GM18502 (cell line): Measurements from ENCODE around the gene ST3GAL2.
"Not testable (repeated sequence)": the region's sequence is repeated elsewhere in the genome, so short reads cannot be mapped to it uniquely, and the experiment has no call there.

ENCODE experiments used
- ATAC-seq: cut with Tn5 transposase; IDR thresholded peaks from one replicate; pipeline ENCODE4 v1.9.1; 2021; ENCODE audit warnings: mild to moderate bottlenecking; ENCODE audit not compliant: unreplicated experiment, poor library complexity

ST3GAL2 gene

DNA sequence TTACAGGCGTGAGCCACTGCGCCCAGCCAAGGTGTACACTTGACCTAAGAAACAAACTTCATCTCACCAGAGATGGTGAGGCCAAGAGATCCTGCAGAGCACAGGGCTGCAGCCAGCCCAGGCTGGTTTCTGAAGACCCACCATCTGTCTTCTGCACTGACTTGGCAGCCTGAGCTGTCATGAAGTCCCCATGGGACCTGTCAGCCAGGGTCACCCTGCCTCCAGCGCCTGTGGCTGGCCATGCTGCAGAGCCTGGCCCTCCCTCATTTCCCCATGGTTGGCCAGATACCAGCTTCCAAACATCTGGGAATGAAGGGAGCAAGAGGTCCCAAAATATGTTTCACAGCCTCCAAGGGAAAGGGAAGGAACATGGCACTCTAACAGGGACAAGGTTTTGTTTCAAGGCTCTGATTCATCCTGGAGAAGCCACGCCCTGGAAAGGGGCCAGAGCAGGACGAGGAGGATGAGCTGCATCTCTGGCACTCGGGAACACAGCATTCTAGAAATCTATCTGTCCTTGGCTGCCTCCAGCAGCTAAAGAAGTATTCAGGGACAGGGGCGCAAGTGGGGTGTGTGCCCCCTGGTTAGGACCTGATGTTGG lies 46.9 kb downstream of the ST3GAL2 start:
- no peak for ATAC-seq

DNA sequence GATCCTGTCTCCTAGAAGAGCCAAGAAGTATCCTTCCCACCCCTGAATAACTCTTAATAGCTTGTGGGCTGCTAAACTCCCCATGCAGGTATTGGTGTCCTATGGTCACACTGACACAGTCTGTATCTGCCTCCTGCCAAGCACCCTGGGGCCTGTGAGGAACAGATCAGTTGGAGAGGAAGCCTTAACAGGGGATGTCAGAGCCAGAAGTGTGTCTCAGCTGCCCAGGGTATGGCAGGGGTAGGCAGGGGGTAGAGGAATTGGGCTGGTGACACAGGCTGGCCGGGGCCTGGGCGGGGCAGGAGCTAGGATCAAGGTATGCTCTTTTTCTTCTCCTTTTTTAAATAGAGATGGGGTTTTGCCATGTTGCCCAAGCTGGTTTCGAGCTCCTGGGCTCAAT lies 47.5 kb downstream of the ST3GAL2 start:
- no peak for ATAC-seq

DNA sequence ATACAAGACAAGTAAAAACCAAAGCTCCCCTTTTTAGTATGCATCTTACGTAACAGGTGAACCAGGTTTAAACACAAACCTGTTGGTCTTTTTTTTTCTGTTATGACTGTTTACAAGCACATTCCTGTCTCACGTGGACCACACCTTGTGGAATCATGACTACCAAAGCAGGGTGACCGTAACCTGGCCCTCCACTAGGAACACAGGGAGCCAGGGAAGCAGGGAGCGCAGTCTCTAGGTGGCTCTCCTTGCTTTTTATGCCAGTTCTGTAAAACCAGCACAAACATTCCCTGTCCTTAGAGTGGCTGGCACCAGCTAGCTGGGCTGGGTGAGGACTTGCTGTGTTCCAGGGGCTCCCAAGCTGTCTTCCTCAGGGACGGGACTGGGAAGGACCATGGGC lies 48.1 kb downstream of the ST3GAL2 start:
- ATAC-seq: no peak

DNA sequence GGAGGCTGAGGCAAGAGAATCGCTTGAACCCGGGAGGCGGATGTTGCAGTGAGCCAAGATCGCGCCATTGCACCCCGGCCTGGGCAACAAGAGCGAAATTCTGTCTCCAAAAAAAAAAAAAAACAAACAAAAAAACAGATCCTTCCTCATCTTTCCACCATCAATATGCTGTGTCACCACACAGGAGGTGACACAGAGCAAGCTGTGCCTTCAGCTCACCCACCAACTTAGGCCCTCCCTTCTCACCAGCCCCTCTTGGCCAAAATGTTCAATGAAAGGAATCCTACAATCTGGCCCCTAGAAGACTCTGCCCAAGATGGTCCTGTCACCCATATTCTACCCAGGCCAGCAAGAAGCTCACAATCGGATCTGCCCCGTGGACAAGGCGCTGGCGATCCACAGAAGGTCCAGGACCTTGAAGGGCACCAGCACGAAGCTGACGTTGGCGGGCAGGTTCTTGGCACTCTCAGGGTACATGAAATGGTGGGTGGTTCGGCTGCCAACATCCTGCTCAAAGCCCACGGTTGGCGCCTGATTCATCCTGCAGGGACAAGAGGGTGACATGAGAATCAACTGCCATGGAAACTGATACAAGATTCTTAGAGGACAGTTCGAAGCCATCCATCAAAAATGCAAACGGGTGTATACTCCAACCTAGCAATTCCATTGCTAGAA lies 50.8 kb downstream of the ST3GAL2 start:
- no peak for ATAC-seq

DNA sequence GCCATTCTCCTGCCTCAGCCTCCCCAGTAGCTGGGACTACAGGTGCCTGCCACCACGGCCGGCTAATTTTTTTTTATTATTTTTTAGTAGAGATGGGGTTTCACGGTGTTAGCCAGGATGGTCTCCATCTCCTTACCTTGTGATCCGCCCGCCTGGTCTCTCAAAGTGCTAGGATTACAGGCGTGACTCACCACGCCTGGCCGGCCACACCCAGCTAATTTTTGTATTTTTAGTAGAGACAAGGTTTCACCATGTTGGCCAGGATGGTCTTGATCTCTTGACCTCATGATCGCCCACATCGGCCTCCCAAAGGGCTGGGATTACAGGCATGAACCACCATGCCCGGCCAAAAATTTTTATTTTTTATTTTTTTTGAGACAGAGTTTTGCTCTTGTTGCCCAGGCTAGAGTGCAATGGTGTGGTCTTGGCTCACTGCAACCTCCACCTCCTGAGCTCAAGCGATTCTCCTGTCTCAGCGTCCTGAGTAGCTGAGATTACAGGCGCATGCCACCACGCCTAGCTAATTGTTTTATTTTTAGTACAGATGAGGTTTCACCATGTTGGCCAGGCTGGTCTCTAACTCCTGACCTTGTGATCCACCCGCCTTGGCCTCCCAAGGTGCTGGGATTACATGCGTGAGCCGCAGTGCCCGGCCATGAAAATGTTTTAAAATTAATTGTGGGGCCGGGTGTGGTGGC lies 52.5 kb downstream of the ST3GAL2 start:
- not testable (repeated sequence) for ATAC-seq

DNA sequence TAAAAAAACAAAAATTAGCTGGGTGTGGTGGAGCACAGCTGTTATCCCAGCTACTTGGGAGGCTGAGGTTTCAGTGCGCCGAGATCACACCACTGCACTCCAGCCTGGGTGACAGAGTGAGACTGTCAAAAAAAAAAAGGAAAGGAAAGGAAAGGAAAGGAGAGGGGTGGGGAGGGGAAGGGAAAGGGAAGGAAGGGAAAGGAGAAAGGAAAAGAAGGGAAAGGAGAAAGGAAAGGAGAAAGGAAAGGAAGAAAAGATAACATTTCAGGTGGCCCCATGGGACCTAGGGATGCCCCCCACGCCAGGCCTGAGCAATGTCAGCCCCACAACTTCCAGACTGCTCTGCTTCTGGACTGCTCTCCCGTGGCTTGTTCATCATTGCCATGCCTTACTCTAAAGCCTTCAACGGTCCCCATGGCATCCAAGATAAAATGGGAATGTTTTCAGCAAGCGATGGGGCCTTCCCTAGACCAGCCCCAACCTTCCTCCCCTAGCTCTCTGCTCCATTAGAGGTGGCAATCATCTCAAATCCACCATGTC lies 55.4 kb downstream of the ST3GAL2 start:
- no peak for ATAC-seq

DNA sequence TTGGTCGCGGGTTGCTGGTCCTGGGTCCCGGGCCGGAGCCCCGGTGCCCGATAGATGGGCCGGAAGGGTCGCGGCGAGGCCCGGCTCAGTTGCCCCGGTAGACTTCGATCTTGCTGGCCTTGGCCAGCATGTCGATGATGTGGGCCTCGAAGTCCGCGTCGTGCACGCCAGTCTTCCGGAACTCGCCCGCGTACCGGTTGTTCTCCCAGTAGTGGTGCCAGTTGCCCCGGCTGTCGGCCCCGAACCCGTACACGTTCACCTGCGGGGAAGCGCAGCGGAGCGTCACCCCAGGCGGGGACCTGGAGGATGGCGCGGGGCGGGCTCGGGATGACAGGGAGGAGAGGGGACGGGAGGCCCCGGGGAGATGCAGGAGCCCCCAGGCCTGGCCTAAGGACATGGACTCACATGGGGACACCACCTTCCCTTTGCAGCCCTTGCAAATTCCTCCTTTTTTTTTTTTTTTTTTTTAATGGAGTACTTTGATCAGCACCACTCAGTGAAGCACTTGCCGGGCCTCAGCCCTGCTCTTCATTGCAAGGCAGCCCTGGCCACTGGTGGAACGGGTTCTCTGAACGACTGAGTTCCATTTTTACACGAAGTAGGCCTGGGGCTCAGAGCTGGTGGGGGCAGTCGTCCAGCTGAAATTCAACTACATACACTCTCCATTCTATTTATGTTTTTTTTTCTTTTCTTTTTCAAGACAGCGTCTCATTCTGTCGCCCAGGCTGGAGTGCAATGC lies 57.1 kb downstream of the ST3GAL2 start:
- ATAC-seq: no peak

DNA sequence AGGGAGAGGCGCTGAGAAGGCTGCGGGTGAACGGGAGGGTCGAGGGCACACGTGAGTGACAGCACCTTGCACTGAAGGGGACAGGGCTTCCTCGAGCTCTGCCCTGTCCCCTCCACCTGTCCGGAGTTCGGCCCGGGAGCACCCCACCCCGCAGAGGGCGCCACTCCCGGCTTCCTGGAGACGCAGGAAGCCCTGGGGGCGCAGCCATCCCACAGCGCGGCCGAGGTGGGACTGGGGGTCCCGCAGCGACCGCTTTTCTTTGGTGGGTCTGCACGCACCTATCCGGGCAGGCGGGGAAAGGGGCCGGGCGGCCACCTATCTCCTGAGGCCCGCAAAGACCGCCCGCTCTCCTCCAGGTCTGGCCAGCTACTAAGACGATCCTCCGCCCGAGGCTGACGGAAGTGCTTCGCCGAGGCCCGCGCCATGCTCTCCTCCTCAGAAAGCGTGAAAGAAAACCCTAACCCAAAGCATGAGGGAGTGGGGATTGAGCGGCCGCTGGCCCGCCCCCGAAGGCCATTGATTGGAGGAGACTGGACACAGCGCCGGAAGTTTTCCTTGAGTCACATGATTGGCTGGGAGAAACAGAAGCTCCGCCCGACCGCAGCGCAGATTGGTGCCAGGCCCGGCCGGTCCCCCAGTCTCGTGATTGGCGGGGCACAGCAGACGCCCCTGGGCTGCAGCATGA lies 57.8 kb downstream of the ST3GAL2 start:
- ATAC-seq: peak; percentile 90

DNA sequence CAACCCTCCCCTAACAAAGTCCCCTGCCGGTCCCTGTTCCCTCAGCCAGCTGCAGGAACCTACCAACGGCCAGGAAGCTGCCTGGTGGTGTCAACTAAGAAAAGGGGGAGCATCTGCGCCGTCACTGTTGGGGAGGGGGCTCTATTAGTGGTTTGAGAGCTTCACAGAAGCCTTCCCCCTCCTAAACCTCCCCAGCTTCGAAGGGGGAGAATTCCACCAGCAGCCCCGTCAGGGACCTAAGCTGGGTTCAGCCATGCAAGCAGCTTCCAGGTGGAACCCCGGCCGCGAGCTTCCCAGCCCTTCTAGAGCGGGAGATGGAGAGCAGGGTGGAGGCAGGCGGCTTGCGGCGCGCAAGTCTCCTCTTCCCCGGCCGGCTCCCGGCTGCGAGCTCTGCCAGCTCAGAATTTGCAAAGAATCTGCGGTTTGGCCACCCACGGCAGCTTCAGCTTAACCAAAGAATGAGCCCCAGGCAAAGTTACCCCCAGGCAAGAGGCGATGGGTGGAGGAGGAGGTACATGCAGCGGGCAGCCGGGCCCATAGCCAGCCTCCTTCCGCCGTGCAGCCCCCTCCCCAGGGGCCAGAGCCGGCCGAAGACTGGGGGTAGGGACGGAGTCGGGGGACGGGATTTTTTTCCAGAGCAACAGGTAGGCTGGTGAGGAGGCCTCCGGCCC lies 58.5 kb downstream of the ST3GAL2 start:
- ATAC-seq: peak; percentile 13

DNA sequence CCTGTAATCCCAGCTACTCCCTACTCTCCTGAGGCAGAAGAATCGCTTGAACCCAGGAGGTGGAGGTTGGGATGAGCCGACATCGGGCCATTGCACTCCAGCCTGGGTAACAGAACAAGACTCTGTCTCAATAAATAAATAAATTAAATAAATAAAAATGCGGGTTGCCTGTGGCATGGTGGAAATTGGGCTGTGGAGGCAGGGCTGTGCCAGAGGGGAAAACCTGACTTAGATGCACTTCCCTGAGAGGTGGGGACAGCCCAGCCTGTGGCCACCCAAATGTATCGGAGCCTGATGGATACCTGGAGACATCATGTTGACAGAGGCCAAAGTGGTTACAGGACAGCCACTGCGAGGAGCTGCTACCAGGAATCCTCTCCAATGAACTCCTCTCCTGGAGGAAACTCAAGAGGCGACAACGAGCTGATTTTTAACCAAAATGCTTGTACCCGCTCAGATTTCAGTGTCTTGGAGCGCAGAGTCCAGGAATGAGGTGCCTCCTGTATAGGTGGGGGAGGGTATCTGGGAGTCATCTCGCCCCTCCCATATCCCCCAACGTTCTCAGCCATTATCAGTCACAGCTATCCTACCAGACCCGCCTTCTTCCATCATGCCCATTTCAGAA lies 59.9 kb downstream of the ST3GAL2 start:
- no peak for ATAC-seq

DNA sequence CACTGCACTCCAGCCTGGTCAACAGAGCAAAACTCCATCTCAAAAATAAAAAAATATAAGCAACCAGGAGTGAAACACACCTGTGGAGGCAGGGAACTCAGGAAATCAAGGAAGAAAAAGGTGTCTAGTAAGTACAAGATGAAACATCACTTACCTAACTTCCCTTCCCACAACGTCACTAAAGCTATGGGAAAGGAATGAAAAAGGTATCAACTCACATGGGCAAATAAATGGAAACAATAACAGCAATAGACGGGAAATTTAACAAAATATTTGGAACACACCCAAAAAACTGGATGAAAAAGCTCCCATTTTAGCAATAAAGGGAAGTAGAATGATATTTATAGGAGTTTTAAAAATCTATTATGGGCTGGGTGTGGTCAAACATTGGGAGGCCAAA lies 61.1 kb downstream of the ST3GAL2 start:
- ATAC-seq: no peak

DNA sequence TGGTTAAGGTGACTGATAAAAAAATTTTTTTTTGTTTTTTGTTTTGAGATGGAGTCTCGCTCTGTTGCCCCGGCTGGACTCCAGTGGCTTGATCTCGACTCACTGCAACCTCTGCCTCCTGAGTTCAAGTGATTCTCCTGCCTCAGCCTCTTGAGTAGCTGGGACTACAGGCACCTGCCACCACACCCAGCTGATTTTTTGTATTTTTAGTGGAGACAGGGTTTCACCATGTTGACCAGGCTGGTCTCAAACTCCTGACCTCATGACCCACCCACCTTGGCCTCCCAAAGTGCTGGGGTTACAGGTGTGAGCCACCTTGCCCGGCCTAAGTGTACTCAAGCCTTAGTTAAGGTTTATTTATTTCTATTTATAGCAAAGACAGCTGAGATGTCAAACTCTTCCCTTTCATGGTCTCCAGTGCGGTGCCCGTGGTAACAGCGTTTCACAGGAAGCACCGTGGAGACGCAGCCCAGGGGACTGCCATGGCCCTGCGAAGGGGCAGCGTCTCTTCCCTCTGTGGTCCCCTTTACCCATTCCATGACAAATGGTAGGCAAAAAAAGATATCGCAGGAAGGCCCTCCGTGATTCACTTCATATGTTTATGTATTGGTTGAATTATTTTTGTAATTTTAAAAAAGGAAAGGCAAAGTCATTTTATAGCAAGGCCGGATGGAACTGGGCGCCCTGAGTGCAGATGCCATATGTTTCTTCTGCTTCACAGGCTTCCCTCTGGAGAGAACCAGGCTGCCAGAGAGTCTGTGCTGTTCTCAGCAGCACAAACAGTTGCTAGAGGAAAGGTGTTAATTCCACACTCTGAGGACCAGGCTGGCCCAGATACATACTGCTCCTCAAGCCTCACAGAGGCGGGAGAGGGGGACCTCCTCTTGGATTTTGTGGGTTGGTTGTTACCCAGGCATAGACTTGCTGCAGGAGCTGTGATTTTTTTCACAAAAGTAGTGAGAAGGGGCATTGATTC lies 63.0 kb downstream of the ST3GAL2 start:
- ATAC-seq: no peak

DNA sequence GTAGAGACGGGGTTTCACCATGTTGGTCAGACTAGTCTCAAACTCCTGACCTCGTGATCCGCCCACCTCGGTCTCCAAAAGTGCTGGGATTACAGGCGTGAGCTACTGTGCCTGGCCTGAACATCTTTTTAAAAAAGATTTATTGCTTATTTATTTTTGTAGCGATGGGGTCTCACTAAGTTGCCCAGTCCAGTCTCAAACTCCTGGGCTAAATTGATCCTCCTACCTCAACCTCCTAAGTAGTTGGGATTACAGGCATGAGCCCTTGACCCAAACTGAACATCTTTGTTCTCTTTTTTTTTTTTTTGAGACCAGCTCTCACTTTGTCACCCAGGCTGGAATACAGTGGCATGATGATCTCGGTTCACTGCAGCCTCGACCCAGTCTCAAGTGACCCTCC lies 64.7 kb downstream of the ST3GAL2 start:
- ATAC-seq: no peak

DNA sequence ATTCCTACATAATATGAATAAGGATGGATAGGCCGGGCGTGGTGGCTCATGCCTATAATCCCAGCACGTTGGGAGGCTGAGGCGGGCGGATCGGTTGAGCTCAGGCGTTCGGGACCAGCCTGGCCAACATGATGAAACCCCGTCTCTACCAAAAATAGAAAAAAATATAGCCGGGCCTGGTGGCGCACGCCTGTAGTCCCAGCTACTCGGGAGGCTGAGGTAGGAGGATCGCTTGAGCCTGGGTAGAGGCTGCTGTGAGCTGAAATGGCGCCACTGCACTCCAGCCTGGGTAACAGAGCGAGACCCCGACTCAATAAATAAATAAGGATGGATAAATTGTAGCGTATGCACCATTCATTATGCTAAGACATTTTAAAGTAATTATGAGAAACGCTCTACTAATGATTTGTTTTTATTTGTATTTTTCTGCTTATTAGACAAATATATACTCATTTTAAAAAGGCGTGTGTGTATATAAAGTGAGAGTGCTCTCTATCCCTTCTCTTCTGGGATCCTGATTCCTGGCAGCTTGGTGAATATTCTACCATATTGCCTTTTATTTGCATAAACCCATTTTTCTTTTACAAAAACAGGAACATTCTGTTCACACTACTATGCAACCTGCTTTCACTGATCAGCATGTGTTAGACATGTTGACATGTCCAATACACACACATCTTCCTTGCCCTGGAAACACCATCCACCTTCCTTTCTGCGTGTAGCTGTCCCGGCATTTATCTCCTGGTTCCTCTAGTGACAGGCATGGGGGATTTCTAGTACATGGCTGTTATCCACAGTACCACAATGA lies 65.8 kb downstream of the ST3GAL2 start:
- ATAC-seq: no peak

DNA sequence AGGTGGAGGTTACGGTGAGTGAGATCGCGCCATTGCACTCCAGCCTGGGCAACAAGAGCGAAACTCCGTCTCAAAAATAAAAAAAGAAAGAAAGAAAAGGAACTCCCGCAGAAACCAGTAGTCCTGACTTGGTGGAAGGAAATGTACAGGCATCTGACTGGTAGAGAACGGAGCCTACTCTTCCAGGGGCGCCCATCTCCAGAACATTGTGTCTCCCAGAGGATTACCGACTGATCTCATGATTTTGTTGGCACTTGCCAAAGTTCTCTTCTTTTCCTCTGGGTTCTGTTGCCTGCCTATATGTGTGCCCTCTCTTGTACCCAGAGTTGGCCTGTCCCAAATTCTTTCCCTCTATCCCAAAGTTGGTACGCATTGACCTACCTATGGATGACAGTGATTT lies 68.0 kb downstream of the ST3GAL2 start:
- no peak for ATAC-seq

DNA sequence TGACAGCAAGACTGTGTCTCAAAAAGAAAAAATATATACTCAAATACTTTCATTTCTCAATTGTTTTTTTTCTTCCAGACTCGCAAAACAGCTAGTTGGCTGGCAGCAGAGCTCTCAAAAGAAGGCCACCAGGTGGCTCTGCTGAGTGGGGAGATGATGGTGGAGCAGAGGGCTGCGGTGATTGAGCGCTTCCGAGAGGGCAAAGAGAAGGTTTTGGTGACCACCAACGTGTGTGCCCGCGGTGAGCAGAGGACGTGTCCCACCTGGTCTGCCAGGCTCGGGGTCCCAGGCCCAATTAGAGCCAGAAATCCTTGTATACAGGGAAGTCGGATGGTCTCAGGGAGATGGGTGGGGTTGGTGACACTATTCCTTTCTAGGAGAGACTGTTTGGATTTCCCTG lies 68.8 kb downstream of the ST3GAL2 start:
- not testable (repeated sequence) for ATAC-seq

DNA sequence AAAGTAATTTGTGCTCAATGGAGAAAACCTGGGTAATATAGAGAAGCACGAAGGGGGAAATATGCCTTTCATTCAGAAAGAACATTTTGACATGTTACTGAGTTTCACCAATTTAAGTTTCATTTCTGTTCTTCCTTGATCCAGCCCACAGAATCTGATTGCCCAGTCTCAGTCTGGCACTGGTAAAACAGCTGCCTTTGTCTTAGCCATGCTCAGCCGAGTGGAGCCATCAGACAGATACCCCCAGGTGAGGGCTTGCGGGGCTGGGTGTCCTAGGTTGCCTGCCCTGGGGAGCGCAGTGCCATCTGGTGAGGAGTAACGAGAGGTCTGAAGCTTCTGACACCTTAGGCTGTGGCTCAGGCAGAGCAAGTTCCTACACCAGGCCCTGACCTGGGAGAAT lies 74.5 kb downstream of the ST3GAL2 start:
- ATAC-seq: no peak
